HepG2 (cell line): ENCODE data around the gene ZSCAN31.

Experiments used
- EP300 ChIP-seq, 3 experiments: sonication (generic) in 1 of 3; formaldehyde crosslinking in 1 of 3; IDR thresholded peaks; 2 replicates each; pipeline versions ENCODE4 v1.5.1 to v1.6.1; 2011 to 2020; ENCODE audit warnings: low read depth in 2 of 3, low read length in 2 of 3, borderline replicate concordance in 1 of 3, improper control_type of control experiment in 1 of 3, mild to moderate bottlenecking in 1 of 3, missing genetic modification reagents in 1 of 3, moderate library complexity in 1 of 3
- EZH2 ChIP-seq: conservative IDR thresholded peaks from 2 replicates; pipeline ENCODE4 v1.6.1; 2012; ENCODE audit warnings: mild to moderate bottlenecking, low read depth, low read length, moderate library complexity
- MTF2 ChIP-seq: sonication (generic); formaldehyde crosslinking; IDR thresholded peaks from 2 replicates; pipeline ENCODE4 v1.5.0; 2020; ENCODE audit warnings: missing genetic modification reagents, borderline replicate concordance
- POLR2A ChIP-seq, 2 experiments: IDR thresholded peaks; 2 replicates each; pipeline ENCODE4 v1.6.1; 2011; ENCODE audit warnings: low read depth in 2 of 2, low read length in 2 of 2, mild to moderate bottlenecking in 1 of 2, moderate library complexity in 1 of 2; ENCODE audit not compliant: insufficient read depth in 1 of 2
- POLR2AphosphoS5 ChIP-seq: IDR thresholded peaks from 2 replicates; pipeline ENCODE4 v1.6.1; 2012; ENCODE audit warnings: low read depth, low read length
- SP4 ChIP-seq: sonication (generic); formaldehyde crosslinking; IDR thresholded peaks from 2 replicates; pipeline ENCODE4 v1.8.1; 2023; ENCODE audit warnings: mild to moderate bottlenecking, missing genetic modification reagents
- SRF ChIP-seq: IDR thresholded peaks from 2 replicates; pipeline ENCODE4 v1.6.1; 2011; ENCODE audit warnings: mild to moderate bottlenecking, low read depth, low read length, moderate library complexity
- TF ChIP-seq, protein P1 (sequence below): sonication (generic); formaldehyde crosslinking; IDR thresholded peaks from 2 replicates; pipeline ENCODE4 v1.4.0; 2020; ENCODE audit warnings: missing genetic modification reagents
- TF ChIP-seq, protein P2 (sequence below): sonication (generic); formaldehyde crosslinking; IDR thresholded peaks from 2 replicates; pipeline ENCODE4 v1.5.0; 2020; ENCODE audit warnings: mild to moderate bottlenecking, missing genetic modification reagents, moderate library complexity

DNA sequence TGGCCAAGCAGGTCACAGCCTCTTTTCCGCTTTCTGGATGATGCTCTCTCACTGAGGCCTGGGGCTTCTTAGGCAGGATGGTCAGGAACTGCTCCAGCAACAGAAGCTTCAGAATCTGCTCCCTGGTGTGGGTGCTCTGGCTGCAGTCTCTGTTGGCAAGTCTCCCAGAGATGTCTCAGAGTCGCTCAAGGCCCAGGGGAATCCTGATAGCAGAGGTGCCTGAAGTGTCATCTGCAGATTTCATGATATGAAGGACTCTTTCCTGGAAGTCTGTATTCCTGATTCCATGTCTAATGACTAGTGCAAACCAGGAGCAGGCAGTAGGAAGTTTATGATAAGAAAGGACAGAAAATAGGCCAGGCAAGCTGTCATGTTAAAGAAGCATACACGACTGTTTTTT is 20.3 kb downstream of the ZSCAN31 start:
- TF ChIP-seq, protein P1, sequence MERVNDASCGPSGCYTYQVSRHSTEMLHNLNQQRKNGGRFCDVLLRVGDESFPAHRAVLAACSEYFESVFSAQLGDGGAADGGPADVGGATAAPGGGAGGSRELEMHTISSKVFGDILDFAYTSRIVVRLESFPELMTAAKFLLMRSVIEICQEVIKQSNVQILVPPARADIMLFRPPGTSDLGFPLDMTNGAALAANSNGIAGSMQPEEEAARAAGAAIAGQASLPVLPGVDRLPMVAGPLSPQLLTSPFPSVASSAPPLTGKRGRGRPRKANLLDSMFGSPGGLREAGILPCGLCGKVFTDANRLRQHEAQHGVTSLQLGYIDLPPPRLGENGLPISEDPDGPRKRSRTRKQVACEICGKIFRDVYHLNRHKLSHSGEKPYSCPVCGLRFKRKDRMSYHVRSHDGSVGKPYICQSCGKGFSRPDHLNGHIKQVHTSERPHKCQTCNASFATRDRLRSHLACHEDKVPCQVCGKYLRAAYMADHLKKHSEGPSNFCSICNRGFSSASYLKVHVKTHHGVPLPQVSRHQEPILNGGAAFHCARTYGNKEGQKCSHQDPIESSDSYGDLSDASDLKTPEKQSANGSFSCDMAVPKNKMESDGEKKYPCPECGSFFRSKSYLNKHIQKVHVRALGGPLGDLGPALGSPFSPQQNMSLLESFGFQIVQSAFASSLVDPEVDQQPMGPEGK (CRISPR knock-in tag): no peak
- no peak for TF ChIP-seq EZH2
- TF ChIP-seq EP300 (IDR thresholded peaks at IDR 0.05; ENCODE audit: low read depth in 2 of 2, low read length in 2 of 2): no peak
- TF ChIP-seq EP300 (CRISPR knock-in tag; IDR thresholded peaks at IDR 0.05; ENCODE audit: borderline replicate concordance): no peak
- TF ChIP-seq MTF2 (CRISPR knock-in tag): no peak
- TF ChIP-seq SRF: no peak
- no peak for TF ChIP-seq POLR2AphosphoS5
- TF ChIP-seq, protein P2, sequence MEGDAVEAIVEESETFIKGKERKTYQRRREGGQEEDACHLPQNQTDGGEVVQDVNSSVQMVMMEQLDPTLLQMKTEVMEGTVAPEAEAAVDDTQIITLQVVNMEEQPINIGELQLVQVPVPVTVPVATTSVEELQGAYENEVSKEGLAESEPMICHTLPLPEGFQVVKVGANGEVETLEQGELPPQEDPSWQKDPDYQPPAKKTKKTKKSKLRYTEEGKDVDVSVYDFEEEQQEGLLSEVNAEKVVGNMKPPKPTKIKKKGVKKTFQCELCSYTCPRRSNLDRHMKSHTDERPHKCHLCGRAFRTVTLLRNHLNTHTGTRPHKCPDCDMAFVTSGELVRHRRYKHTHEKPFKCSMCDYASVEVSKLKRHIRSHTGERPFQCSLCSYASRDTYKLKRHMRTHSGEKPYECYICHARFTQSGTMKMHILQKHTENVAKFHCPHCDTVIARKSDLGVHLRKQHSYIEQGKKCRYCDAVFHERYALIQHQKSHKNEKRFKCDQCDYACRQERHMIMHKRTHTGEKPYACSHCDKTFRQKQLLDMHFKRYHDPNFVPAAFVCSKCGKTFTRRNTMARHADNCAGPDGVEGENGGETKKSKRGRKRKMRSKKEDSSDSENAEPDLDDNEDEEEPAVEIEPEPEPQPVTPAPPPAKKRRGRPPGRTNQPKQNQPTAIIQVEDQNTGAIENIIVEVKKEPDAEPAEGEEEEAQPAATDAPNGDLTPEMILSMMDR (CRISPR knock-in tag): no peak
- no peak for TF ChIP-seq SP4
- no peak for TF ChIP-seq POLR2A (IDR thresholded peaks at IDR 0.05; ENCODE audit: insufficient read depth in 1 of 2, low read depth in 2 of 2, low read length in 2 of 2)
